ENCODE data around the gene CACNA1D.

DNA sequence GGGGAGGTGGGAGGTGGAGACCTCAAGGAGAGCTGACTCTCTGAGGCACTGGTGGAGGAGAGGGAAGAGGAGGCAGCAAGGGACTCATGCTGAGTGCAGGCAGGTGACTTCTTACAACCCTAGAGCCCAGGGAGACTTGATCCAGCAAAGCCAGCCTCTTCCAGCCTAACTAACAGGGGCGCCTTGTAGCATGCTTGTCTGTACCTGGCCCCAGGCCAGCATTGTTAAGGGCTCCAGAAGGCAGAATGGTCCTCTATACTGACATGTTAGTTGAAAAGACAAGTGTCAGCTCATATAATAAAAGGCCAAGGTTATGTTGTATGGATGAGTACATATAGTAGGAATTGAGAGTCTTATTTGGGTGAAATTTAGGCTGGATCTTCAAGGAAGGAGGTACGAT, 286.4 kb downstream of the CACNA1D start:
- TF ChIP-seq MAX (IDR thresholded peaks at IDR 0.05; ENCODE audit: insufficient read depth, insufficient read length) (no peak), FOS (IDR thresholded peaks at IDR 0.05; ENCODE audit: borderline replicate concordance, insufficient read depth, low read length) (no peak), POLR2A (IDR thresholded peaks at IDR 0.05; ENCODE audit: low read depth, low read length) (no peak), POLR2AphosphoS5 (IDR thresholded peaks at IDR 0.05; ENCODE audit: insufficient read depth, low read depth, low read length) (no peak)
- TF ChIP-seq, protein P1, sequence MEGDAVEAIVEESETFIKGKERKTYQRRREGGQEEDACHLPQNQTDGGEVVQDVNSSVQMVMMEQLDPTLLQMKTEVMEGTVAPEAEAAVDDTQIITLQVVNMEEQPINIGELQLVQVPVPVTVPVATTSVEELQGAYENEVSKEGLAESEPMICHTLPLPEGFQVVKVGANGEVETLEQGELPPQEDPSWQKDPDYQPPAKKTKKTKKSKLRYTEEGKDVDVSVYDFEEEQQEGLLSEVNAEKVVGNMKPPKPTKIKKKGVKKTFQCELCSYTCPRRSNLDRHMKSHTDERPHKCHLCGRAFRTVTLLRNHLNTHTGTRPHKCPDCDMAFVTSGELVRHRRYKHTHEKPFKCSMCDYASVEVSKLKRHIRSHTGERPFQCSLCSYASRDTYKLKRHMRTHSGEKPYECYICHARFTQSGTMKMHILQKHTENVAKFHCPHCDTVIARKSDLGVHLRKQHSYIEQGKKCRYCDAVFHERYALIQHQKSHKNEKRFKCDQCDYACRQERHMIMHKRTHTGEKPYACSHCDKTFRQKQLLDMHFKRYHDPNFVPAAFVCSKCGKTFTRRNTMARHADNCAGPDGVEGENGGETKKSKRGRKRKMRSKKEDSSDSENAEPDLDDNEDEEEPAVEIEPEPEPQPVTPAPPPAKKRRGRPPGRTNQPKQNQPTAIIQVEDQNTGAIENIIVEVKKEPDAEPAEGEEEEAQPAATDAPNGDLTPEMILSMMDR (IDR thresholded peaks at IDR 0.05; ENCODE audit: extremely low read depth in 1 of 2, insufficient read depth in 1 of 2, low read depth in 1 of 2, low read length in 2 of 2), result no peak
